Left kidney (tissue), 8 donors: Measurements from ENCODE around the gene FAM241B. TPM values are rescaled to one million over a fixed set of nuclear protein-coding genes. Genes with fewer than 3 reads are reported as not detected.
A peak's percentile ranks its signal among the peaks of the same experiment; 100 is the strongest.

ENCODE experiments used
- DNase-seq: peaks from one replicate; pipeline ENCODE4 v3.0.0-alpha.2; 2013
- long read RNA-seq, 8 donors: transcript quantifications; one replicate each; lab custom pipeline, GENCODE V29; 2026
- polyA plus RNA-seq: library from polyadenylated mRNA; unstranded; fragments of 120-200 nt; gene quantifications from one replicate; pipeline ENCODE4 v1.2.1, GENCODE V29; 2013; ENCODE audit not compliant: insufficient read length

FAM241B gene, protein sequence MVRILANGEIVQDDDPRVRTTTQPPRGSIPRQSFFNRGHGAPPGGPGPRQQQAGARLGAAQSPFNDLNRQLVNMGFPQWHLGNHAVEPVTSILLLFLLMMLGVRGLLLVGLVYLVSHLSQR
- polyA plus RNA-seq = 10.9 TPM
- long read RNA-seq, donor 1, partial matches to known transcripts = 0 of 4 reads
- long read RNA-seq, donor 1, other reads (novel, unspliced or antisense) = 0 of 4 reads
- long read RNA-seq, donor 2, partial matches to known transcripts = 0 of 4 reads
- long read RNA-seq, donor 2, other reads (novel, unspliced or antisense) = 0 of 4 reads
- long read RNA-seq, donor 3, partial matches to known transcripts = 0 of 3 reads
- long read RNA-seq, donor 3, other reads (novel, unspliced or antisense) = 0 of 3 reads
- long read RNA-seq, donor 4, partial matches to known transcripts = 0 of 1 reads
- long read RNA-seq, donor 4, other reads (novel, unspliced or antisense) = 0 of 1 reads
- long read RNA-seq, donor 5, transcript FAM241B-201 (4 exons, 1,065 nt) = major isoform, 9 of 10 reads
- long read RNA-seq, donor 5, partial matches to known transcripts = 0 of 10 reads
- long read RNA-seq, donor 5, other reads (novel, unspliced or antisense) = 0 of 10 reads
- long read RNA-seq, donor 6, partial matches to known transcripts = 0 of 3 reads
- long read RNA-seq, donor 6, other reads (novel, unspliced or antisense) = 0 of 3 reads
- long read RNA-seq, donor 7, partial matches to known transcripts = 0 of 5 reads
- long read RNA-seq, donor 7, other reads (novel, unspliced or antisense) = 0 of 5 reads
- long read RNA-seq, donor 8, partial matches to known transcripts = 0 of 3 reads
- long read RNA-seq, donor 8, other reads (novel, unspliced or antisense) = 0 of 3 reads

DNA sequence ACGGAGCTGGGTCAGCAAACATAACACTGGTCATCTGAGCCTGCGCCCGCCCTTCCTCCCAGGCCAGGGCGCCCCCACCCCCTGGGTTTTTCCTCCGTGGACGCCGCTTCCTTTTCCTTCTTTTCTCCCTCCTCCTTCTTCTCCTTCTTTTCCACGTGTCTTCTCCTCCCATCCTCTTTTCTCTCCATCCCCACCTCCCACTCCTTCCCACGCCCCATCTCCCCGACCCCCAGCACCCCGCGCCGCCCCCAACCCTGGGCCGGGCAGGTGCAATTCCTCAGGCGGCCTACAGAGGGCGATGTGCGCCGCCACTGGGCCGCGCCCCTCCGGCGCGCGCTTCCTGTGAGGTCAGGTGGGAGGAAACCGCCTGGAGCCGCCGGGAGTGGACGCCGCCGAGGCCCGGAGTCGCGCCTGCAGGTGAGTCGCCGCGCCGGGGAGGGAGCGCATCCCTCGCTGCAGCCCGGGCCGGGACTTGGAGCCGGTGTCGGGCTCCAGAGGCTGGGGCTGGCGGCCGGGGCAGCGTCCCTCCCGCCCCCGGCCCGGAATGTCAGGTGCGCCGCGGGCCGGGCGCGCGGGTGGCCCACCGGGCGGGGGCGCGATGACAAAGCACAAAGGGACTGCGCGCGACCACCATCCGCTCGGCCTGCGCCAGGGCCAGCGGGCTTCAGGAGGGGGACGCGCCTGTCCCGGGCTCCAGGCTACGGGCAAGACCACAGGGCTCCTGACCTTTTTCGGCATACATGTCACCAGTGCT, at the start of gene FAM241B:
FAM241B (plus strand) TSS at position 351 of the 754 bp plus-strand sequence. CDS start 1,497 bp downstream, outside the sequence.
- DNase-seq = peak; percentile 72

DNA sequence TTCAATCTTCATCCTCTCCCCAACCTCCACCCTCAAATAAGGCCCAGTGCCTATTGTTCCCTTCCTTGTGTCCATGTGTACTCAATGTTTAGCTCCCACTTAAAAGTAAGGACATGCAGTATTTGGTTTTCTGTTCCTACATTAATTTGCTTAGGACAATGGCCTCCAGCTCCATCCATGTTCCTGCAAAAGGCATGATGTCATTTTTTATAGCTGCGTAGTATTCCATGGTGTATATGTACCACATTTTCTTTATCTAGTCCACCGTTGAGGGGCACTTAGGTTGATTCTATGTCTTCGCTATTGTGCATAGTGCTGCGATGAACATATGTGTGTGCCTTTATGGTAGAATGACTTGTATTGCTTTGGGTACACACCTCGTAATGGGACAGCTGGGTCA, 49.6 kb upstream of the FAM241B start:
- no peak for DNase-seq

DNA sequence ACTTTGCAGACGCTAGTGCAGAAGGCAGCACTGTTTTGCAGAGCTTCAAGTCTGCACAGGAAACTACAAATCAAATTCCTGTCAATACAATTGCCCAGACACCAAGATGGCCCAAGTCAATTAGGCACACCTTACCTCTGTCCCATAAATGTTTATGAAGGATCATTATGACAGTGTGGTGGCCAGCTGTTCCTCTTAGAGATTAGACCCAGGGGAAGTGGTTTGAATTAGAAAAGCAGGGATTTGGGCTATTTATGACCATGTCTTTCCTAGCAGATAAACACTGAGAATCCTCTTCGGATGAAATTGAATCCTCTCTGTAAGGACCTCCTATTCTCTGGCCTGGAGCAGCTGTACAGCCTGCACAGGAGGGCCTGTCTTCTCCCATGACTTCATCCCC, 46.9 kb upstream of the FAM241B start:
- no peak for DNase-seq

DNA sequence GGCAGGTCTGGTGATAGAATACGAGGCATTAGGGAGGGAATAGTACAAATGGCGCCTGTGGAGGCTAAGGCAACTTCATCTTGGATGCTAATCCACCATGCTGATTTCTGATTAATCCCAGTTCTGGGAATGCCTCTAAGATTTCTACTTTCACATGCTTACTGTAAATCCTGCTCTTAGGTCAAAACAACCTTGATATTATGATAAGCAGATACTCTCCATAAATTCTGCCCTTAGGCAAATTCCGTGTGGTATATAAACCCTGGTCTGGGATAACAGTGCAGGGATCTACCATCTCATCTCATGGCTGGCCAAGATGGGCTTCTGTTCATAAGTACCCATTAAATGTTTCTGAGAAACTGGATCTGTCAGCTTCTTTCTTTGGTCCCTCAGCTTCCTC, 45.4 kb upstream of the FAM241B start:
- DNase-seq = no peak

DNA sequence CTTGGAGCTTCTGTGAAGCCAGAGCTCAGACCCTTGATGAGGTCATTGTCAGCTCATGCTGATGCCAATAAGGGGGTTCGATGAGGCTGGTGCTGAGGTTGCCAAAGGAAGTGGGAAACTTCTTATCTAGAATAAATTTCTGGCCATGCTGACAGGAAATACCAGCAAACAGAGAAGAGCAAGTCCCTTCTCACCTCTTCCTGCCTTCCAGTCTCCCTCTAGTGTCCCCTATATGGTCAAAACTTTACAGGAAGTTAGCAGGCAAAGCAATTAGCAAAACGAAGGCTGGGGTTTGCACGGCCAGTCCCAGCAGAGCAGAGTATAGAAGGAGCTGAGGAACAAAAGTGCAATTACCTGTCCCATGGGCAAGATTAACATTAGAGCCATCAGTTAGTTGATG, 41.7 kb upstream of the FAM241B start:
- no peak for DNase-seq

DNA sequence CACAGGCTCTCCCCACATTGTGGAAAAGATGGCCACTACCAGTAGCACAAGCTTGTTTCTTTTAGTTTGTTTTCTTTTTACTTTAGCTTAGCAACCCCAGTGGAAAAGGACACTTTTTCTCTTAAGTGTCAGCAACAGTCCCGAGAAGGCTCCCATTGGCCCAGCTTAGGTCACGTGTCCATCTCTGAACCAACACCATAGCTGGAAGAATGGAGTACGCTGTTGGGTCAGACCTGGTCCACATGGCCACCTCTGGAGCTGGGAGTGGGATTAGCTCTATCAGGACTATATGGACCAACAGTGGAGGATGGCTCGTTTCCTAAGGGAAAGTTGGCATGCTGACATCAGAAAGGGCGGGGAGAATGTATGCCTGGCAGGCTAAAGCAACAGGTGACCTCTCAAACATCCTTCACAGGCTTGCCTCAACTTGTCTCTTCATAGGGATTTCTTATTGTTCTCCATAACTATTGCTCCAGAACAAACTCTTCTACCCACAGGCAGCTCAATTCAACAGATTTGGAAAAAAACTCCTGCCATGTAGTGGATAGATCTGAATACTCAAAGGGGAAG, 29.2 kb upstream of the FAM241B start:
- no peak for DNase-seq

DNA sequence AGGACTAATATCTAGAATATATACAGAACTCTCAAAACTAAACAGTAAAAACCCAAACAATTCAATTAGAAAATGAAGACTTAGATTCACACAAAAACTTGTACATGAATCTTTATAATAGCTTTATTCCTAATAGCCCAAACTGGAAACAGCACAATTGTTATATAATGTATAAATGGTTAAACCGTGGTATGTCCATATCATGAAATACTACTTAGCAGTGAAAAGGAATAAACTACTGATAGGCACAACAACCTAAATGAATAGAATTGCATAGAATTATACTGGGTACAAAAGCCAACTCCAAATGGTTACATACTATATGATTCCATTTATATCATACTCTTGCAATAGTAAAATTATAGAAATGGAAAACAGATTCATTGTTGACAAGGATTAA, 21.0 kb upstream of the FAM241B start:
- no peak for DNase-seq

DNA sequence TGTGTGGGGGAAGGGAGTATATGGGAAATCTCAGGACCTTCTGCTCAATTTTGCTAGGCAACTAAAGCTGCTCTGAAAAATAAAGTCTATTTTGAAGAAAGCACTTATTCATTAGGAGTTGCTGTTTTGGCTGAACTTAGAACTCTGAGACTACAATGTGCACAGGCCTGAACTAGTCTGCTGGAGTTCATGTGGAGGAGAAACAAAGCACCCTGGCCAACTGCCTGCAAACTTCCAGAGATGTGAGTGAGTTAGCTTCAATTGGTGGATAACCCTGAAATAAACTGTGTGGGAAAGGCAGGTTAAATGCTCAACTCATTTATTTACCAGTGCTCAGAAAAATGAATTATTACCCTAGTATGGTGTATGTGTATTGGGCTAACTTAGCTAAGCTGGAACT, 17.3 kb upstream of the FAM241B start:
- no peak for DNase-seq

DNA sequence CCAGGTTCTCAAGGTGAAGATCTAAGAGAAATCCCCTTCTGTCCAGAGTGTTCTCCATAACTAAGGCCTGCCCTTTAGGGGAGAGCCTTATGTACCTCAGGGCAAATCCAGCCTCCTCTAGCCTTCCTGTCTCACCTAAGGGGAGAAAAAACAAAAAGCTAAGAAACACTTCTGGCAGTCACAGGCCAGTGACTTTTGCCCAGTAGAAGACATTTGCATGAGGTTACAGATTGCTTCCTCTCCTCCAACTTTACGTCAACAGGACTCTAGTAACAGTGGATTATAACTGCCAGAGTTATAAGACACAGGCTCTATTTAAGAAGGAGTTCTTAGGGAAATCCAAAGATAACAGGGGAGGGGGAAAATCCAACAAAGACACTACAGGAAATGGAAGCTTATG, 15.9 kb upstream of the FAM241B start:
- DNase-seq = no peak

DNA sequence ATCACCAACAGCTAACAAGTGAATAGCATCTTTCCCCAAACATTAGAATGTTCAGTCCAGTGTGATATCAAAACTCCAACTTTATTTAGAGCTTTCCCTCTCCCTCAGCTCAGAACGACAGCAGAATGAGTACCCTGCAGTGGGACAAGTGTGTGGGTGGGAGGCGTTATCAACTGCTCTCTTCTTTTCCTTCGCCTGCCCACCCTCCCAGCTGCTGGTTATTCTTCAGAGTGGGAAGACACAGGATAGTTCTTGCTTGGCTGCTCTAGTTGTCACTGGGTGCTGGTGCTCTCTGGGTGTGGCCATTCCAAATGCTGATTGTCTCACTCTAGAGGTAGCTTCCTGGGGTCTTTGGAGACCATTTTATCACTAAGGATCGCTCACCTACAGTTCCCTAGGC, 13.7 kb upstream of the FAM241B start:
- no peak for DNase-seq

DNA sequence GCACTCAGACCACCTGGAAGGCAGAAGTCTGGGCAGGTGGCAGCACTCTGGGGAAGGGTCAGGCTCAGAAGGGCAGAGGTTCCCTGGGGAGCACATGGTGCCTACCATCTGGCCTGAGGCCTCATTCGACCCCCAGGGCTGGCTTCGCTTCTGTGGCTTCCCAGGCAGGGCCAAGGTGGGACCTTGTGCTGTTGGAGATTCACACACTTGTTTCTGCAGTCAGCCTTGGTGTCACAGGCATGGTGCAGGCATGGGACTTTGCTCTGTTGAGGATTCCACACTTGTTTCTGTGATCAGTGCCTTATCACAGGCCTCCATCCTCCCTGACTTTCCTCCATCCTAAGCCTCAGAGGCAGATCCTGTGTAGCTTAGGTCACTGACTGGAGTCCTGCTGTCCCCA, 11.3 kb upstream of the FAM241B start:
- DNase-seq = no peak

DNA sequence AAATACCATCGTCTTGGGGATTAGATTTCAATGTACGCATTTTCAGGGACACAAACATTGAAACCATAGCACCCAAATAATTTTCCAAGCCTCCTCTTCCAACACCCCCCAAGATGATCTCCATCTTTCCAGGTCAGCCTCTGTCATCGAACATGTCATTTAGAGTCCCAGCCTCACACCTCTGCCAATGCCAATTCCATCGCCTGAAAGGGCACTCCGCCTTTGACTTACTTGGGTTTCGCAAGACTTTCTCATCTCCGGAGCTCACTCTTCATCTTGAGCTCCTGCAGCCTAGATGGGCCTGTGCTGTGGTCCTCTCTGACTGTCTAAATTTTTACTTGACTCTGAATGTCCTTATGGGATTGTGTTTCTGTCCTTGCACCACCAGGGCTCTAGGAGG, 10.4 kb upstream of the FAM241B start:
- DNase-seq = no peak

DNA sequence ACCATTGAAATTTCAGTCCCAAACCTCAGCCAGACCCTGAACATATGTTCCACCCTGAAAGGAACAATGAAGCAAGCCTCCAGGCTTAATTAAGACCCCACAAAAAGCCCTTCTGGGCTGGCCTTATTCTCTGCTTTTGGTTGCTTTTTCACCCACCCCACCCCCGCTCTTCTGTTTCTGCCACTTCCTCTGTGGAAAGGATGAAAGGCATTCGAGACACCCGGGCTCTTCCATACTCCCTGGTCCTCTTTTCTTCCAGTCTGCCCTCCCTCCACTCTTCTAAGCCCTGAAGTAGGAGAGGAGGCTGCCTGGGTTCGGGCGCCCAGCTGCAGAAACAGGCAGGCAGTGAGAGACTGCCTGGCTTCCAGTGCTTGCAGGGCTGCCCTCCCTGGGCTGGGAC, 9.4 kb upstream of the FAM241B start:
- no peak for DNase-seq

DNA sequence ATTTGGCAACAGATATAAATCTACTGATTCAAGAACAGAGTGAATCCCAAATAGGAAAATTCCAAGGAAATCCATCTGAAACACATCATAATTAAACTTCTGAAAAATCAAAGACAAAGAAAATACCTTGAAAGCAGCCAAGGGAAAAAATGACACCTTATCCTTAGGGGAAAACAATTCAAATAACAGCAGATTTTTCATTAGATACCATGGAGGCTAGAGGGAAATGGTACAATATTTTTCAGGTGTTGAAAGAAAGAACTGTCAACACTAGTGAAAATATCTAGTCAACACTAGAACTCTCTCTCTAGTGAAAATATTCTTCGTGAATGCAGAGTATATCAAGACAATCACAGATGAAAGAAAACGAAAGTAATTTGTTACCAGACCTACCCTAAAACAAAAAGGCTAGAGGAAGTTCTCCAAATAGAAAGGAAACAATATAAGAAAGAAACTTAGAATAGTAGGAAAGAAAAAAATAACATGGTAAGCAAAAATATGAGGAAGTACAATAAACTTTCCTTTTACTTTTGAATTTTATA, 5.7 kb upstream of the FAM241B start:
- DNase-seq = no peak

DNA sequence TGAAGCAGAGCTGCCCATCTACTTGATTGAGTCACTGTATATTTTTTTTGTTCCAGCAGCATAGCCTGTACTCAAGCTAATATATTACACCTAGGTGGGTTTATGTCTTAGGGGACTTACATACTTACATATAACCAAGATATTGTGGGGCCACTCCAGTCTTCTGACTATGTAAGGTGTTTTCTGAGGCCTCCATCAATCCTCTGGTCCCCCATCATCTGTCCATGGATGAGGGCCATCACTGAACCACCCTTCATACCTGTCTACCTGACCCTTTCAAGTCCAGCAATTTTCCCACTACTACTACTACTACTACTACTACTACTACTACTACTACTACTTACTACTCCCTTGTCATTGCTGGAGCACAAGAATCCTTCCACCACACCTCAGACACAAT, 3.2 kb upstream of the FAM241B start:
- no peak for DNase-seq

DNA sequence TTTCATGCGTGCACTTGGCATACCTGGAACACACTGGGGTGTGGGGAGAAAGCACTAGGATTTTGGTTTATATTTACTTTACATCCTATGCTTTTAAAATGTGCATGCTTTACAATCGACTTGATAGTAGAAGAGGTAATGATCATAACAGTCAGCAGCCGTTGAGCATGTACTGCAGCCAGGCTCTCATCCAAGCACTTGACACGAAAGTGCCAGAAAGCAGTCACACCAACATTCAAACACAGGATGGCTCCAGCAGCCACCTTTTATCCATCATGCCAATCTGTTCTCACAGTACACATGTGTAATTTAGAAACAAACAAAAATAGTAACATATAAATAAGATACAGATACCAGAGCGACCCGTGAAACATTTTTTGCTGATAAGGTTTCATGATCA, 1.2 kb upstream of the FAM241B start:
- no peak for DNase-seq

DNA sequence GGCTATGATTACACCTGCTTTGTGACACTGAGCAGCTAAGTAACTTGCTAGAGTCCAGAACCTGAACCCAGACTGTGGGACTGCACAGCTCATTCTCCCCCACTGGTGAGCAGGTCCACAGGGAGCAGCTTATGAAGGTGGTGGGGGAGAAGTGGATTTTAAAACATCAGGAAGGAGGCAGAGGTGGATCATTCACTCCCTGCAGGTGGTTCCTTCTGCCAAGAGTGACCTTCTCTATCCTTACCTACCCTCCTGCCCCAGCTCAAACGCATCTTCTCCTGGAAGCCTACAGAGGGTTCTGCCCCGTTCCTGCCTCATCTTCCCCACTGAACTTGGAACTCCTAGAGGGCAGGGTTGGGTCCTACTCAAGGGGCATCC, 539 bp upstream of the FAM241B start:
- no peak for DNase-seq

DNA sequence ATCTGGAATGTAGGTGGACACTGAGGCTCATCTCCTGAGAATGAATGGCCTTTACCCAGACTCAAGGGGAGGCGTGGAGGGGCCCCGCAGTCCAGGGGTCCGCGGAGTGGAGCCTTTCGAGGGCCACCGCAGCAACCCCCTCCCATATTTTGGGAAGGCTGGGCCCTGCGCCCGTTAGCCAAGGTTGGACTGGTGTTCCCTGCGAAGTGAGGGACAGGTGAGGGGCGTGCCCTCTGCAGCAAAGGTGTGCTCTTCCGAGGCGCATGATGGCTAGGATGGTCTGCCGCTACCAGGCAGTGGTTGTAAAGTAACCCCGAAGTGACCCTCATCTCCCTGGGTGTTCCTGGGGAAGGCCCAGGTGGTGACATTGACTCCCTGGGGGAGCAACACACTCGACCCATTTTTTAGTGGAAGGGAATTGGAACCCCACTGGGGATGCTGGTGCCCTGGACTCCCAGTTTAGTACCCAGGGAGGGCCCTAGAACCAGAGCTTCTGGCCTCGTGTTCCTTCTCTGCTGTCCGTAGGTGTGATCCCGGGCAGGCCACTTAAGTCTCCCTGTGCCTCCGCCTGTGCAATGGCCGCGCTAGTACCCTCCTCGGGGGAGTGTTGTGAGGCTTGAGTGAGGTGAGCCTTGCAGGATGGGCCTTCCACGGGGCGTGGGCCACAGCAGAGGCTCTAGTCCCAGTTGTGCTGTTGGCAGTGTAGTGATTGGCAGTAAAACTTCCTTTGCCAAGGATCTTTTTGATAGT, 779 bp downstream of the FAM241B start:
- no peak for DNase-seq

DNA sequence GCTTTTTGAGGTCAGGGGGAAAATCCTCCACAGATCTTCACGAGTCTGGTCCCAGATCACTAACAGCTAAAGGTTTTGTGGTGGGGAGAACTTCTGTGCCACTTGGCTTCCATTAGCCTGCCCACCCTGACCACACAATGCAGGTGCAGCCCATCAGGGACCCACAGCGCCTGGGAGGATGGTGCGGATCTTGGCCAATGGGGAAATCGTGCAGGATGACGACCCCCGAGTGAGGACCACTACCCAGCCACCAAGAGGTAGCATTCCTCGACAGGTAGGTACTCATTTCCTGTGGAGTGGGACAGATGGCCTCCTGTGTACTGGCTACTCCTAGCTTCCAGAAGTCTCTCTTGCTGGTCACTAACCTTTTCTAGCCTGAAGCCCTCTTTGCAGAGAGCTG, 1.5 kb downstream of the FAM241B start:
- DNase-seq = no peak

DNA sequence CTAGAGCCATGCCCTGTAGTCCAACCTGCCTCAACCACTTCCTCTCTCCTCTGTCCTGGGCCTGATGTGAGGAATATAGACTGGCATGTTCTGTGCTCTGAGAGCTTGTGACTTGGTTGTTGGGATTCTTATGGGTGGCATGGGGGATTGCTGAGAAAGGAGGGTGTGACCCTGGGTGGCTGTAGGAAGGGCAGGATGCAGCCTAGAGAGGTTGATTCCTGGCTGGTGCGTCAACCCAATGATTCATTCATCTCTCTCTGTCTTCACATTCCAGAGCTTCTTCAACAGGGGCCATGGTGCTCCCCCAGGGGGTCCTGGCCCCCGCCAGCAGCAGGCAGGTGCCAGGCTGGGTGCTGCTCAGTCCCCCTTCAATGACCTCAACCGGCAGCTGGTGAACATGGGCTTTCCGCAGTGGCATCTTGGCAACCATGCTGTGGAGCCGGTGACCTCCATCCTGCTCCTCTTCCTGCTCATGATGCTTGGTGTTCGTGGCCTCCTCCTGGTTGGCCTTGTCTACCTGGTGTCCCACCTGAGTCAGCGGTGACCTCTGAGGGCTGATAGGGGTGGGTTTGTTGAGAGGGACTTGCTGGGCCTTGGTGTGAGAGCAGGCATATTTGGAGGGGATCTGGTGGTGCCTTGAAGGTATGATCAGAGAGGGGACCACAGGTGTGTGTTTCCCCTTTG, 2.6 kb downstream of the FAM241B start:
- no peak for DNase-seq
